Fibroblast of lung (primary cell): ENCODE measurements around the gene ORM2. TPM values are rescaled to one million over a fixed set of nuclear protein-coding genes. Genes with fewer than 3 reads are reported as not detected.
"Not testable (repeated sequence)": the region's sequence is repeated elsewhere in the genome, so short reads cannot be mapped to it uniquely, and the experiment has no call there.

Source experiments
- DNase-seq, 2 donors: peaks; one replicate each; pipeline versions ENCODE4 v3.0.0 to v3.0.0-alpha.2; 2010; ENCODE audit warnings: low read depth in 2 of 2
- H2AFZ ChIP-seq: 2 replicates; pipeline ENCODE4 v1.5.1; 2012; ENCODE audit warnings: low read length, control low read depth, inconsistent platforms
- H3K27ac ChIP-seq: 2 replicates; pipeline ENCODE4 v1.5.1; 2011; ENCODE audit warnings: low read length, control low read depth; ENCODE audit not compliant: insufficient read depth
- H3K27me3 ChIP-seq: 2 replicates; pipeline ENCODE4 v1.5.1; 2011; ENCODE audit warnings: mild to moderate bottlenecking, low read length; ENCODE audit not compliant: control insufficient read depth, insufficient read depth
- H3K36me3 ChIP-seq: 2 replicates; pipeline ENCODE4 v1.5.1; 2011; ENCODE audit warnings: low read length; ENCODE audit not compliant: control insufficient read depth, insufficient read depth
- H3K4me1 ChIP-seq: 2 replicates; pipeline ENCODE4 v1.5.1; 2011; ENCODE audit warnings: low read length; ENCODE audit not compliant: control insufficient read depth, insufficient read depth; ENCODE audit errors: extremely low read depth
- H3K4me2 ChIP-seq: 2 replicates; pipeline ENCODE4 v1.5.1; 2011; ENCODE audit warnings: low read length, control low read depth; ENCODE audit not compliant: insufficient read depth; ENCODE audit errors: extremely low read depth
- H3K4me3 ChIP-seq, 4 experiments: fragments of 200-600 bp in 1 of 4; sonication (generic) in 1 of 4; replicated peaks in 1 of 4; 2 replicates each; pipeline ENCODE4 v1.5.1; 2011 to 2016; ENCODE audit warnings: low read length in 4 of 4, low read depth in 3 of 4, mild to moderate bottlenecking in 3 of 4, control low read depth in 2 of 4, inconsistent platforms in 1 of 4, mixed read lengths in 1 of 4; ENCODE audit not compliant: insufficient read depth in 1 of 4; ENCODE audit errors: control extremely low read depth in 1 of 4
- H3K79me2 ChIP-seq: 2 replicates; pipeline ENCODE4 v1.5.1; 2012; ENCODE audit warnings: mild to moderate bottlenecking, low read length, inconsistent platforms; ENCODE audit not compliant: control insufficient read depth, insufficient read depth
- H3K9ac ChIP-seq: 2 replicates; pipeline ENCODE4 v1.5.1; 2011; ENCODE audit warnings: mild to moderate bottlenecking, low read length, control low read depth; ENCODE audit not compliant: insufficient read depth
- H3K9me3 ChIP-seq: 2 replicates; pipeline ENCODE4 v1.5.1; 2012; ENCODE audit warnings: low read depth, low read length; ENCODE audit not compliant: control insufficient read depth, insufficient read depth
- H4K20me1 ChIP-seq: 2 replicates; pipeline ENCODE4 v1.5.1; 2011; ENCODE audit warnings: low read length; ENCODE audit not compliant: control insufficient read depth, insufficient read depth; ENCODE audit errors: extremely low read depth
- EZH2 ChIP-seq: IDR thresholded peaks from 2 replicates; pipeline ENCODE4 v1.5.1; 2012; ENCODE audit warnings: low read length, control low read depth, mild to moderate bottlenecking; ENCODE audit errors: missing control alignments
- polyA plus RNA-seq, 2 donors: library from polyadenylated mRNA; depleted of rRNA in 1 of 2; stranded (reverse) in 1 of 2; unstranded in 1 of 2; fragments of >200 nt; gene quantifications; 2 replicates each; pipeline ENCODE4 v1.2.1, GENCODE V29; 2011 to 2012; ENCODE audit warnings: missing spikeins in 1 of 2
- total RNA-seq: library from RNA; depleted of rRNA; stranded (reverse); fragments of >200 nt; gene quantifications from 2 replicates; pipeline ENCODE4 v1.2.1, GENCODE V29; 2014
- TF ChIP-seq, protein P1 (sequence below), 2 donors: IDR thresholded peaks in 1 of 2; conservative IDR thresholded peaks in 1 of 2; 1 replicate in 1 of 2; 2 replicates in 1 of 2; pipeline ENCODE4 v1.5.1; 2011 to 2012; ENCODE audit warnings: low read length in 2 of 2, control low read depth in 1 of 2, inconsistent platforms in 1 of 2, low read depth in 1 of 2, mild to moderate bottlenecking in 1 of 2

The ORM2 gene
- total and polyA plus RNA-seq, 2 donors (not counting 1 experiment from before 2014, with no cell fraction given): not detected

DNA sequence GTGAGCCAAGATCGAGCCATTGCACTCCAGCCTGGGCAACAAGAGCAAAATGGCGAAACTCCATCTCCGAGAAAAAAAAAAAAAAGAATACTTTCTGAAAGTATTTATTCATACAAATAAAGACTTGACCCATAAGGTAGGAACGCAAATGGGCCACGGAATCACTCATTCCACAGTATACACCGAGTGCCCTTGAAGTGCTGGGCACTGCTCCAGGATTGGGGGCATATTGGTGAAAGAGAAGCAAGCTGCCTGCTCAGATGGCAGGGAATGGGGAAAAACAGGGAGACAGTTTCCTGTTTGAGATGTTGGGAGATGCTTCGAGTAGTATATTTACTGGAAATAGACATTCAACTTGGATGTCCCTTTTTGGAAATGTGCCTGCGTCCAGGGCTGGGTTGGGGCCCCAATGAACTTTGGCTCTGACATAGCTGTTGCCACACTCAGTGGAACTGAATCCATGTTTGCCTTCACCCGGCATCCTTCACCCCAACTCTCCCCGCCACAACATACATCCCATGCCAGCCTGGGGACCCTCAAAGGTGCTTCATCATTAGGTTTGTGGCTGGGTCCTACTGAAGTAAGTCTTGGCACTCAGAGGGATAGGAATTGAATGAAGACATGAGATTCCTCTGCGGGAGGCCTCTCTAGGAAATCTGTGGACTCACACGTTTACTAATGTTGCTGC, 588 bp upstream of the ORM2 start:
- not testable (repeated sequence) for H3K79me2 ChIP-seq, DNase-seq, H3K9me3 ChIP-seq, H3K4me2 ChIP-seq, H4K20me1 ChIP-seq, H3K4me3 ChIP-seq, H3K9ac ChIP-seq, H3K36me3 ChIP-seq, H3K27ac ChIP-seq, H3K4me1 ChIP-seq, H2AFZ ChIP-seq, H3K27me3 ChIP-seq

DNA sequence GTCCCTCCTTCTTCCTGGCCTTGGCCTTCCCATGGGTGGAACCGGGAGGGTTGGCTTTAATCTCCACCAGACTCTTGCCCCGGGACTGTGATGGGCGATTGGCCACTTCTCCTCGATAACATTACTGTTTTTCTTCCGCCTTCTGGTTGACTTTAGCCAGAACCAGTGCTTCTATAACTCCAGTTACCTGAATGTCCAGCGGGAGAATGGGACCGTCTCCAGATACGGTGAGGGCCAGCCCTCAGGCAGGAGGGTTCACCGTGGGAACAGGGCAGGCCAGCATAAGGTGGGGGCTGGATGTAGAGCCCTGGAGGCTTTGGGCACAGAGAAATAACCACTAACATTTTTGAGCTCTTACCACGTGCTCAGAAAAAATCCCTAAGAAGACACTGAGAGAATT, 967 bp downstream of the ORM2 start:
- H2AFZ ChIP-seq: no peak overlapping the region

DNA sequence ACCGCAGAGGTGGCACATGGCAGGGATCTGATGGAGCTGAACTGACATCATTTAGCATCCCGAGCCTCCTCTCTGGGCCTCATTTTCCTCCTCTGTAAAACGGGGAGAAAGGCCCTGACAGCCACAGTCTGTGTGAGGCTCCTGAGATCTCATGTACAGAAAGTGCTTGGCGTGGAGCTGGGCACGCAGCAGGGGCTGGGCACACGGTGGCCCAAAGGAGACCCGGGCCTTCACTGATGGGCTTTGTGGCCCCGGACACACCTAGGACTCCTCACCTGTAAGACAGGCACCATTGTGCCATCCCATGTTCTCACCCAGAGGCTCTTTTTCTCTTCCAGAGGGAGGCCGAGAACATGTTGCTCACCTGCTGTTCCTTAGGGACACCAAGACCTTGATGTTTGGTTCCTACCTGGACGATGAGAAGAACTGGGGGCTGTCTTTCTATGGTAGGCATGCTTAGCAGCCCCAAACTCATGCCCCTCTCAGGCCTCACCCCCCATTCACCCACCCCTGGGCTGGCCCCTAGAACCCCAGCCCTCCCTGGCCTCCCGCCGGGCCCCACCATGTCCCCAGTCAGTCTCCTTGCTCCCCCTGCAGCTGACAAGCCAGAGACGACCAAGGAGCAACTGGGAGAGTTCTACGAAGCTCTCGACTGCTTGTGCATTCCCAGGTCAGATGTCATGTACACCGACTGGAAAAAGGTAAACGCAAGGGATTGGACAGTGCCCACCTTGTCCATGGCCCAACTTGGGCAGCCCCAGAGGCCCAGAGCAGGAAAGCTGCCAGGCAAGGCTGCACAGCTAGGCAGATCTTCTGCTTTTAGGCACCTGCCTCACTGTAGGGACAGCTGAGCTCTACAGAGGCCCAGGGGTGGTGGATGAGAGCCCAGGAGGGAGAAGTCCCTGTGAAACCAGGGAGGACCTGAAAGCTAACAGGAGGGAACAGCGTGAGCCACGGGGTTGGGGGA, 1.8 kb downstream of the ORM2 start:
- H3K9ac ChIP-seq, H3K4me2 ChIP-seq, H3K27me3 ChIP-seq, H4K20me1 ChIP-seq, H3K36me3 ChIP-seq, DNase-seq, H3K9me3 ChIP-seq, H3K4me1 ChIP-seq, H2AFZ ChIP-seq, H3K4me3 ChIP-seq, H3K79me2 ChIP-seq, H3K27ac ChIP-seq: not testable (repeated sequence)

More for the DNA sequence above, 967 bp downstream of the ORM2 start:
- H3K9me3 ChIP-seq: no peaks in the 10 kb centered on the region
- H3K27ac ChIP-seq: no peak overlapping the region
- H3K27me3 ChIP-seq: no peaks in the 10 kb centered on the region
- no peaks in the 10 kb centered on the region for H3K4me1 ChIP-seq
- H3K79me2 ChIP-seq: no peaks in the 10 kb centered on the region
- no peak overlapping the region for H3K4me2 ChIP-seq
- no peak for DNase-seq
- H3K4me3 ChIP-seq: no peak overlapping the region
- H3K9ac ChIP-seq: no peak overlapping the region
- no peak for TF ChIP-seq EZH2
- TF ChIP-seq, protein P1, sequence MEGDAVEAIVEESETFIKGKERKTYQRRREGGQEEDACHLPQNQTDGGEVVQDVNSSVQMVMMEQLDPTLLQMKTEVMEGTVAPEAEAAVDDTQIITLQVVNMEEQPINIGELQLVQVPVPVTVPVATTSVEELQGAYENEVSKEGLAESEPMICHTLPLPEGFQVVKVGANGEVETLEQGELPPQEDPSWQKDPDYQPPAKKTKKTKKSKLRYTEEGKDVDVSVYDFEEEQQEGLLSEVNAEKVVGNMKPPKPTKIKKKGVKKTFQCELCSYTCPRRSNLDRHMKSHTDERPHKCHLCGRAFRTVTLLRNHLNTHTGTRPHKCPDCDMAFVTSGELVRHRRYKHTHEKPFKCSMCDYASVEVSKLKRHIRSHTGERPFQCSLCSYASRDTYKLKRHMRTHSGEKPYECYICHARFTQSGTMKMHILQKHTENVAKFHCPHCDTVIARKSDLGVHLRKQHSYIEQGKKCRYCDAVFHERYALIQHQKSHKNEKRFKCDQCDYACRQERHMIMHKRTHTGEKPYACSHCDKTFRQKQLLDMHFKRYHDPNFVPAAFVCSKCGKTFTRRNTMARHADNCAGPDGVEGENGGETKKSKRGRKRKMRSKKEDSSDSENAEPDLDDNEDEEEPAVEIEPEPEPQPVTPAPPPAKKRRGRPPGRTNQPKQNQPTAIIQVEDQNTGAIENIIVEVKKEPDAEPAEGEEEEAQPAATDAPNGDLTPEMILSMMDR (conservative IDR thresholded peaks at IDR 0.05 in 1 of 2, IDR thresholded peaks at IDR 0.05 in 1 of 2; ENCODE audit: low read depth in 1 of 2, low read length in 2 of 2): no peak
- H3K36me3 ChIP-seq: no peaks in the 10 kb centered on the region
- no peaks in the 10 kb centered on the region for H4K20me1 ChIP-seq

DNA sequence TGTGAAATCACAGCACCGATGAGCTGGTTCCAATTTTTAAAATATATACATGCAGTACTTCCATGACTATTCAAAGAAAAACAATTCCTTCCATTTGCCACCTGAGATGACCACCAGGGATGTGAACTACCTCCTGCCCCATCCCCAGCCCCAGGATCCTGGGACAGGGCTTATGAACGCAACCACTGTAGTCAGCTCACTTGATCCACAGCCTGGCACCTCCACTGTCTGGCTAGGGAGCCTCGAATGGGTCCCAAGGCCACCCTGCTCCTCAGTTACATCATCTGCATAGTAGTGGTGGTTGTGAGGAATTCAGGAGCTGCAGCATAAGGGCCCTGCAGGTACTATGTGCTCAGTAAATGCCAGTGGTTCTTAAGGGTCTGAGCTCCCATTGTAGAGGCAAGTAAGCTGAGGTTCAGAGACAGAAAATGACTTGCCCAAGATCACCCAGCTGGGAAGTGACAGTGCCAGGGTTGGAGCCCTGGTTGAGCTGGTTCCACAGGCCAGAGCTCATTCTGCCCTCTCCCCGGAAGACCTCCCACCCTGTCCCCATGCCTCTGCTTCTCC, 2.9 kb downstream of the ORM2 start:
- H3K79me2 ChIP-seq, H3K27me3 ChIP-seq, H2AFZ ChIP-seq, H3K4me1 ChIP-seq, H3K9me3 ChIP-seq, H3K27ac ChIP-seq, H3K4me3 ChIP-seq, H3K9ac ChIP-seq, H3K36me3 ChIP-seq, H4K20me1 ChIP-seq, DNase-seq, H3K4me2 ChIP-seq: not testable (repeated sequence)

DNA sequence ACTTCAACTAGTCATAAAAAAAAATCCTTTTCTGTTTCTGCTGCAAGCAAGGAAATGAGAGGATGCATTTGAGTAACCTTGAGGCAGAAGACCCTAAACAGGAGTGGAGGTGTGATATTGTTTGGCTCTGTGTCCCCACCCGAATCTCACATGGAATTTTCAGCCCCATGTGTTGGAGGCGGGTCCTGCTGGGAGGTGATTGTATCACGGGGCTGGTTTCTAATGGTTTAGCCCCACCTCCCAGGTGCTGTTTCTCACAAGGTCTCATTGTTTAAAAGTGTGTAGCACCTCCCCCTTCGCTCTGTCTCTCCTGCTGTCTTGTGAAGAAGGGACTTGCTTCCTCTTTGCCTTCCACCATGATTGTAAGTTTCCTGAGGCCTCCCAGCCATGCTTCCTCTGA, 4.0 kb downstream of the ORM2 start:
- not testable (repeated sequence) for H2AFZ ChIP-seq, H3K9ac ChIP-seq, DNase-seq, H3K36me3 ChIP-seq, H3K4me1 ChIP-seq, H3K27ac ChIP-seq, H3K27me3 ChIP-seq, H3K4me2 ChIP-seq, H3K4me3 ChIP-seq, H3K9me3 ChIP-seq, H3K79me2 ChIP-seq, H4K20me1 ChIP-seq
